K562 (cell line): Measurements from ENCODE around the gene EPHX1. TPM values are rescaled to one million over a fixed set of nuclear protein-coding genes. Genes with fewer than 3 reads are reported as not detected.

Experiments
- ARHGAP35 ChIP-seq: fragments of 450-650 bp; IDR thresholded peaks from 2 replicates; pipeline ENCODE4 v1.6.1; 2018; ENCODE audit not compliant: partially characterized antibody
- CTCF ChIP-seq, 3 experiments: IDR thresholded peaks in 2 of 3; conservative IDR thresholded peaks in 1 of 3; 2 replicates each; pipeline ENCODE4 v1.5.1; 2011 to 2012; ENCODE audit warnings: low read length in 3 of 3, mild to moderate bottlenecking in 3 of 3, control low read depth in 2 of 3, improper control_type of control experiment in 1 of 3, inconsistent platforms in 1 of 3, low read depth in 1 of 3, mixed read lengths in 1 of 3, moderate library complexity in 1 of 3; ENCODE audit not compliant: insufficient read depth in 2 of 3
- KDM2B ChIP-seq: fragments of 250-450 bp; sonication (Bioruptor Pico); IDR thresholded peaks from 2 replicates; pipeline ENCODE4 v1.8.0; 2021; ENCODE audit warnings: mild to moderate bottlenecking, moderate library complexity
- LEF1 ChIP-seq: fragments of 450-650 bp; IDR thresholded peaks from 2 replicates; pipeline ENCODE4 v1.6.1; 2016; ENCODE audit warnings: mild to moderate bottlenecking
- MEF2D ChIP-seq: conservative IDR thresholded peaks from 2 replicates; pipeline ENCODE4 v1.6.1; 2016; ENCODE audit warnings: low read depth, missing genetic modification characterization, missing compliant biosample characterization
- MLX ChIP-seq, 2 experiments: fragments of 450-650 bp in 1 of 2; sonication (generic) in 1 of 2; formaldehyde crosslinking; conservative IDR thresholded peaks; 2 replicates each; pipeline versions ENCODE4 v1.4.0 to v1.8.1; 2020 to 2022; ENCODE audit warnings: mild to moderate bottlenecking in 1 of 2, missing genetic modification reagents in 1 of 2
- MYC ChIP-seq, 2 experiments: fragments of 250-450 bp in 1 of 2; sonication (Bioruptor Pico) in 1 of 2; IDR thresholded peaks; 2 replicates each; pipeline versions ENCODE4 v1.5.1 to v1.6.1; 2012 to 2021; ENCODE audit warnings: low read depth in 2 of 2, borderline replicate concordance in 1 of 2, improper control_type of control experiment in 1 of 2, low read length in 1 of 2, mild to moderate bottlenecking in 1 of 2, moderate library complexity in 1 of 2
- POLR3G ChIP-seq: IDR thresholded peaks from 2 replicates; pipeline ENCODE4 v1.6.1; 2011; ENCODE audit not compliant: insufficient read length, insufficient replicate concordance; ENCODE audit errors: extremely low read depth
- SMARCA4 ChIP-seq: fragments of 450-650 bp; IDR thresholded peaks from 2 replicates; pipeline ENCODE4 v1.6.1; 2016
- SMARCE1 ChIP-seq: fragments of 450-650 bp; IDR thresholded peaks from 2 replicates; pipeline ENCODE4 v1.7.1; 2016; ENCODE audit warnings: mild to moderate bottlenecking
- STAT5B ChIP-seq: fragments of 250-450 bp; sonication (Bioruptor Pico); IDR thresholded peaks from 2 replicates; pipeline ENCODE4 v1.8.0; 2021; ENCODE audit warnings: mild to moderate bottlenecking, inconsistent platforms
- ZBTB2 ChIP-seq: fragments of 450-650 bp; IDR thresholded peaks from 2 replicates; pipeline ENCODE4 v1.6.1; 2016; ENCODE audit warnings: antibody characterized with exemption
- ZBTB43 ChIP-seq: sonication (generic); formaldehyde crosslinking; IDR thresholded peaks from 2 replicates; pipeline ENCODE4 v1.8.0; 2023; ENCODE audit warnings: mild to moderate bottlenecking, missing genetic modification reagents
- ZBTB49 ChIP-seq: sonication (generic); formaldehyde crosslinking; IDR thresholded peaks from 2 replicates; pipeline ENCODE4 v1.8.0; 2022; ENCODE audit warnings: missing genetic modification reagents, mild to moderate bottlenecking, borderline replicate concordance
- ZNF23 ChIP-seq: fragments of 250-450 bp; sonication (Bioruptor Pico); IDR thresholded peaks from 2 replicates; pipeline ENCODE4 v1.4.0; 2020; ENCODE audit warnings: mild to moderate bottlenecking
- ZNF436 ChIP-seq: fragments of 250-450, 450-650 bp; sonication (Bioruptor Pico); formaldehyde crosslinking; IDR thresholded peaks from 2 replicates; pipeline ENCODE4 v1.7.0; 2020; ENCODE audit warnings: mild to moderate bottlenecking
- ZNF57 ChIP-seq: fragments of 450-650 bp; formaldehyde crosslinking; IDR thresholded peaks from 2 replicates; pipeline ENCODE4 v1.4.0; 2020; ENCODE audit warnings: mild to moderate bottlenecking, moderate library complexity
- ZNF695 ChIP-seq: fragments of 450-650 bp; formaldehyde crosslinking; IDR thresholded peaks from 2 replicates; pipeline ENCODE4 v1.4.0; 2020; ENCODE audit warnings: mild to moderate bottlenecking, moderate library complexity
- ZNF778 ChIP-seq: fragments of 450-650 bp; formaldehyde crosslinking; IDR thresholded peaks from 2 replicates; pipeline ENCODE4 v1.4.0; 2020; ENCODE audit warnings: mild to moderate bottlenecking, moderate library complexity
- ZNF830 ChIP-seq: fragments of 250-450 bp; sonication (Bioruptor Pico); IDR thresholded peaks from 2 replicates; pipeline ENCODE4 v1.5.0; 2021; ENCODE audit warnings: mild to moderate bottlenecking
- polyA plus RNA-seq, 8 experiments: library from polyadenylated mRNA; depleted of rRNA in 4 of 8; stranded (reverse) in 5 of 8; unstranded in 3 of 8; fragments of >200 nt; fragmentation: Nextera tagmentation in 2 of 8; fragmentation: Illumina TruSeq in 1 of 8; extraction: Ambion mirVana in 2 of 8; extraction: Trizol in 1 of 8; gene quantifications; 2 replicates each; pipeline versions ENCODE4 v1.2.1 to v1.2.3, GENCODE V29; 2011 to 2014; ENCODE audit warnings: inconsistent platforms in 1 of 8, missing spikeins in 1 of 8
- total RNA-seq, 7 experiments: library from RNA; depleted of rRNA in 6 of 7; stranded (reverse); fragments of >200 nt in 6 of 7; fragmentation: Illumina TruSeq in 2 of 7; extraction: Trizol in 2 of 7; gene quantifications; 2 replicates each; pipeline versions ENCODE4 v1.2.1 to v1.2.3, GENCODE V29; 2011 to 2021; ENCODE audit warnings: low replicate concordance in 1 of 7

Gene EPHX1
- total and polyA plus RNA-seq, 9 of the 15 experiments (the other 6 are each of a cell fraction or from before 2014, with no cell fraction given): 0.21 to 27.0 (median 6.7) TPM

- TF ChIP-seq SMARCA4 (0 out of 2 replicates have a peak, but pooled peaks have one; percentile 14), ARHGAP35 (no peak), ZBTB43 (CRISPR knock-in tag) (no peak), ZBTB2 (no peak; the same call in 1 of the 2 replicates), ZNF778 (CRISPR knock-in tag) (no peak), ZNF23 (CRISPR knock-in tag) (no peak), ZNF695 (no peak), MLX (CRISPR knock-in tag; conservative IDR thresholded peaks at IDR 0.05) (no peak), ZNF436 (no peak), CTCF (IDR thresholded peaks at IDR 0.05 in 2 of 3, conservative IDR thresholded peaks at IDR 0.05 in 1 of 3; ENCODE audit: insufficient read depth in 2 of 3, low read depth in 1 of 3, low read length in 3 of 3) (peak; percentile 20 to 60 (median 54); a peak in 4 of 6 replicates), ZNF830 (CRISPR knock-in tag) (no peak), ZNF57 (CRISPR knock-in tag) (no peak), POLR3G (no peak), STAT5B (CRISPR knock-in tag) (no peak), LEF1 (no peak), MYC (IDR thresholded peaks at IDR 0.05; ENCODE audit: low read depth, low read length) (no peak), MYC (CRISPR knock-in tag; IDR thresholded peaks at IDR 0.05; ENCODE audit: borderline replicate concordance, low read depth) (no peak), SMARCE1 (no peak), ZBTB49 (CRISPR knock-in tag) (no peak), MEF2D (tag) (no peak), KDM2B (peak; percentile 56; the same call in 1 of the 2 replicates)
Measured at GRCh38 chr1:225809842-225810578, at the start of gene EPHX1 (continued).
